Measurements from ENCODE around the gene FUNDC1.

- TF ChIP-seq CTCF (IDR thresholded peaks at IDR 0.05; ENCODE audit: borderline replicate concordance, extremely low read depth, low read length, poor library complexity, severe bottlenecking) (no peak), EZH2 (IDR thresholded peaks at IDR 0.05; ENCODE audit: borderline replicate concordance, low read depth, low read length, severe bottlenecking) (no peak)
Observed at GRCh38 chrX:44580466-44580865, 37.8 kb upstream of the FUNDC1 start.

All from DND-41 (cell line).